Bronchial smooth muscle cell (primary cell): ENCODE results near the gene PRCD. TPM values are rescaled to one million over a fixed set of nuclear protein-coding genes. Genes with fewer than 3 reads are reported as not detected.

ENCODE experiments used
- total RNA-seq: library from RNA; depleted of rRNA; stranded (reverse); fragments of >200 nt; gene quantifications from 2 replicates; pipeline ENCODE4 v1.2.1, GENCODE V29; 2014

Gene PRCD, protein sequence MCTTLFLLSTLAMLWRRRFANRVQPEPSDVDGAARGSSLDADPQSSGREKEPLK
- total RNA-seq = 8.0 and 11.2 TPM in 2 replicates

DNA sequence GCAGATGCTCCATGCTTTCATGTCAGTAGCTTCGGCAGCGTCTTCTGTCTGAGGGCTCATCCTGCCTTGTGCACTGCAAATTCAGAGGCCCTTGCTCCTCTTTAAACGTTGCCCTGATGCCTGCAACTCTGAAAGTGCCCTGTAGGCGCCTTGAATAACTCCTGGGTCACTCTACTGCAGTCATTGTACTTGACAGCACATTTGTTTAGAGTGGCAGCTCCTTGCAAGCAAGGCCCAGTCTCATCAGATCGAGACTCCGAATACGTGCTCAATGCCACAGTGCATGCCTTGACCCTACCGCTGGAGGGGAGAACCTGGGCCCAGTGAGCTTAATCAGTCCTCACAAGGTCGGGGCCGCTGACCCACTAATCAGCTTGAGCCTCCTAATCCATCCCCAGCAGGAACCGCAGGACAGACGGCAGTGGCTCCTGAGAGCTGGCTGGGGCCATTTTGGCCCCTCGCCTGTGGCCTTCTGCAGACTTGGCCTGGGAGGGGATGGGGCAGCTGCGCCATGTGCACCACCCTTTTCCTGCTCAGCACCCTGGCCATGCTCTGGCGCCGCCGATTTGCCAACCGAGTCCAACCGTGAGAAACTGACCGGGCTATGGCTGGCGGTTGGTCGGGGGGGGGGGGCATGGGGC lies at the start of gene PRCD:
TSS of gene PRCD (plus strand) at position 414 of the 641 bp plus-strand sequence. CDS start at position 512, 98 bp downstream.

DNA sequence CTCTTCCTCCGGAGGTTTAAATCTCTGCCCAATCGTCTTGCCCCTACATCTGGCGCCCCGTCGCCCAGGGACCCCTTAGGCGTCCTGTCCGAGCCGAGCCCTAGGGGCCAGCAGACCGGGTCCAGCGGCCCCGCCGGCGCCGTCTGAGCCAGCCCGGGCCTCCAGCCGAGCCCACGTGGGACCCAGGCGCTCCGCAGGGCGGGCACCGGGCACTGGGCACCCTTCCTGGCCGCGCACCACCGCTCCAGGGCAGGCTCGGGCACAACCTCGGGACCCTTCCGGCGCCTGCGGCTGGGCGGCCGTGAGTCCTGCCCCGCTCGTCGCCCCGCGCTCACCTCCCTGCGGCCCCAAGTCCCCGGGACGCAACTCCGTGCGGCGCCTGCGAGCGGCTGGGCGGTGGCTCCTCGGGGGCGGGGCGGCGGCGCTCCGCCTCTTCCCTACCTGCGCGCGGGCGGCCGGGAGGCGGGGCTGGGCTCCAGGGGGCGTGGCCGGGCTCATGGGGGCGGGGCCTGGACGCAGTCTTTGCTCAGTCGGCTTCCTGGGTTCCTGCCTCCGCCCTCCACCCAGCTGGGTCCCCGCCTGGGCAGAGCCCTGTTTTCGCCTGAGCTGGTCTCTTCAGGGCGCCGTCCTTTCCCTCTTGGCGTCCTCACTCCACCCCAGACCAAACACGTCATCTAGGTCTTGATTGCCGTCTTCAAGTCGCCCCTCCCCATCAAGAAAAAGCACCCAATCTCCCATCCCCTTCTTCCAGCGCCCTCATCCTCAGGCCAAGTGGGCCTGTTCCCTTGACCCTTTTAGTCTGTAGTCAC lies 38.6 kb upstream of the PRCD start, which contains the start of gene RHBDF2:
TSS of gene RHBDF2 (minus strand) at position 406 of the 809 bp plus-strand sequence. CDS start 19,899 bp downstream, outside the sequence.

DNA sequence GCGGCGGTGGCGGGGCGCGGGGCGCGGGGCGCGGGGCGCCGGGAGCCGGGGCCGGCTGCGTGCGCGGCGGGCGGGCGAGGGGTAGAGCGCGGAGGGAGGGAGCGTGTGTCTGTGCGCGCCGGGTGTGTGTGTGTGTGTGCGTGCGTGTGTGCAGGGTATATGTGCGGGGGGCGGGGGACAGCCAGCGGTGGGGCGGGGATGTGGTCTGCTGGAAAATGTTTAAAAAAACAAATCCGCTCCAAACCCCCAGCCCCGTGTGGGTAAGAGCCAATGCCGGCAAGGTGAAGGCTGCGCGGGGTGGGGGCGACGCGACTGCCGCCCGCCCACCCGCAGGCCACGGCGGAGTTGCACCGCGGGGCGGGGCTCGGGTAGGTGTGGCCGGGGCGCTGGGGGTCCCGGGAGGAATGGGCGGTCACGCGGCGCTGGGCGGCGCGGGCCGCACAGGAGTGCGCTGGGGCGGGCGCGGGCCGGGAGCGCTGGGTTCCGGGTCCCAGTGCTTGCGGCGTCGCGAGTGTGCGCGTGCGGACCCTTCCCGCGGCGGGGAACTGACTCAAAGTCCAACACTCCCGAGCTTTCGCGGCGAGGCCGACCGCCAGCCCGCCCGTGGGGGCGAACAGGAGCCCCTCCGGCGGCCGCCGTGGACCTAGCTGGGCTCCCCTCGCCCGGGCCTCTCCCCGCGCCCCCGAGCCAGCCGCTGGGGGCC lies 2.1 kb upstream of the PRCD start, which contains the start of gene CYGB:
TSS of gene CYGB (minus strand) at position 132 of the 703 bp plus-strand sequence. CDS start 167 bp downstream, outside the sequence.

DNA sequence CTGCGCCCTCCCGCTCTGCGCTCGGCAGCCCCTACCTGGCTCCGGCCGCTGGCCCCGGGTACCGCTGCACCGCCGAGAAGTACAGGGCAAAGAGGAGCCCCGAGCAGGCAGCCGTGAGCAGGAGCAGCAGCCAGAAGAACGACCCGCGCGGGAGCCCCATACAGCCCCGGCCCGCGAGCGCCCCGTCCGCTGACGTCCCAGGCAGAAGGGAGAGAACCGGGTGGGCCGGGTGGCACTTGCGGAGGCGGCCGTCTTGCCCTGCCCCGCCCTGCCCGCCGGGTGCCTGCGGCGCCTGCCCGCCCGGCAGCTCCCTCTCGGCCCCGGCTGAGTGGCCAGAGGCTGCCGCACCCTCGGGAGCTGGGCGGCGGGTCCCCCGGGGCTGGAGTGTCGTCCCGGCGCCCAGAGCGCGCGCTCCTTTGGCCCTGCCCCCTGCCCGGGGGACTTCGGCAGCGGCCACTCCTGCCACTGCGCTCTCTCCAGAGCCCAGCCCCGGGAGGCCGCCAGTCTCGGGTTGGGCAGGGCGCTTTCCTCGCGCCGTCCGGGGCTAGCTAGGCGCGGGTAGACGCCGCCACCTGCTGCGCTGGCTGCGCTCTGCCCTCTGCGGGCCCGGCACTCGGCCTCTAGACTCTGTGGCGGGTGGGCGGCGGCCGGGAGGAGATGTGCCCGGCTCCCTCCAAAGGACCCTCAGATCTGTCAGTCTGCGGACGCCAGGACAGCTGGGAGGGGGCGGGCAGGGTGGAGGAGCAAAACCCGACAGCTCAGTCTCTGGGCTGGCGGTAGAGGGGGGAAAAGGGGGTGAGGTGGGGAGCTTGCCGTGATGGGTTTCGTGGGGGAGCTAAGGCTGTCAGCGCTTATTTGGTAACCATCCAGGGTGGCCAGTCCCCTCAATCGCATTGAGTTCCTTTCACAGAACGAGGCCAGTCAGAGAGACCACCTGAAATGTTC lies 46.1 kb downstream of the PRCD start, which contains the start of gene ST6GALNAC2:
TSS of gene ST6GALNAC2 (minus strand) at position 212 of the 945 bp plus-strand sequence. CDS start at position 160, 52 bp downstream.

Other genes starting within 250 kb of the PRCD start
- 3.0 and 5.5 TPM in 2 replicates for gene QRICH2, start 231.8 kb upstream of the PRCD start, total RNA-seq
- 24.7 and 40.4 TPM in 2 replicates for gene PRPSAP1, start 186.1 kb upstream of the PRCD start, total RNA-seq
- gene SPHK1, start 155.4 kb upstream of the PRCD start, total RNA-seq = 18.4 and 24.6 TPM in 2 replicates
- 19.4 and 23.3 TPM in 2 replicates for gene UBE2O, start 86.9 kb upstream of the PRCD start, total RNA-seq
- gene AANAT, start 72.4 kb upstream of the PRCD start, total RNA-seq = not detected in 2 replicates
- gene RHBDF2, start 38.6 kb upstream of the PRCD start, total RNA-seq = 1.1 and 3.0 TPM in 2 replicates
- 65.3 and 86.2 TPM in 2 replicates for gene CYGB, start 2.3 kb upstream of the PRCD start, total RNA-seq
- 1.0 and 1.4 TPM in 2 replicates for gene ST6GALNAC2, start 45.8 kb downstream of the PRCD start, total RNA-seq
- not detected in 2 replicates for gene ST6GALNAC1, start 103.7 kb downstream of the PRCD start, total RNA-seq
- gene MXRA7, start 170.9 kb downstream of the PRCD start, total RNA-seq = 107 and 145 TPM in 2 replicates
- gene JMJD6, start 186.6 kb downstream of the PRCD start, total RNA-seq = 10.7 and 13.7 TPM in 2 replicates
- 12.5 and 16.4 TPM in 2 replicates for gene METTL23, start 186.8 kb downstream of the PRCD start, total RNA-seq
- 91.3 and 148 TPM in 2 replicates for gene SRSF2, start 197.3 kb downstream of the PRCD start, total RNA-seq
- gene MFSD11, start 198.1 kb downstream of the PRCD start, total RNA-seq = 23.1 and 25.1 TPM in 2 replicates